Endometrial microvascular endothelial cells (primary cell): Measurements from ENCODE around the gene JCAD. TPM values are rescaled to one million over a fixed set of nuclear protein-coding genes. Genes with fewer than 3 reads are reported as not detected.
"Not testable (repeated sequence)": the region's sequence is repeated elsewhere in the genome, so short reads cannot be mapped to it uniquely, and the experiment has no call there.

Experiments
- in situ Hi-C: cut with HindIII; loops from 2 replicates; pipeline ENCODE4 v1.10.0; 2017; ENCODE audit warnings: low sequenced_read_pairs, low pct_unique_long_range_greater_than_20kb; ENCODE audit errors: inconsistent ontology term
- total RNA-seq: library from RNA; depleted of rRNA; stranded (reverse); fragments of >200 nt; gene quantifications from one replicate; pipeline ENCODE4 v1.2.3, GENCODE V29; 2015; ENCODE audit errors: inconsistent ontology term

Gene JCAD
- total RNA-seq, 1 donor from 2014 or later = 31.8 TPM

DNA sequence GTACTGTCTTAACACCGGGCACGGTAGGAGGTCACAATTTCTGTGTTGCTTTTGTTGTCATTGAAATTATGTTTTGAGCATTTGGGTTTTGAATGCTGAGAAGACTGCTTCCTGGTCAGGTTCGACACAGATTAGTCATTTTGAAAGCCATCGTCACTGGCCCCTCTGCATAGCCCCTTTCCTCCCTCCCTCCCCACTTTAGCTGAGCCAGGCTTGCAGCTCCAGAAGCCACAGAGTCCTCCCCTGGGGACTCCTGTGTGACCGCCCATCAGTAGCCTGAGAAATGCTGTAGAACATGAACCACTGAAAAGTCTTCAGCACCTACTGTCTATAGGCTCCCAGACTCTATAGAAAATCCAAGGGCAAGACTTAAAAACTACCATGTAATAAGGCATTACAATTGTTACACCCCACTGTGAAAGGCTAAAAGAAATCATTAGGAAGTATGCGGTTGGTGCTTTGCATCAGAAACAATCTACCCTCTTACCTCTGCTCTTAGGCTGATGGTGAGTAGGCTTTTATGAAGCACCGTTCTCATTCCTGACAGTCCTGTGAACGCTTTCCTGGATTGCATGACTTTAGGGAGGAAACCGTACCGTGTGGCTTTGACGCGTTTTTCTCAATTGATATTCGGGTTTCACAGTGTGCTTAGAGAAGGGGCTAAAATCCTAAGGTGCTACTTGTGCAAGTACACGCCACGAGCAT is 24.8 kb downstream of the JCAD start:
- in situ Hi-C loops = no loop called here

DNA sequence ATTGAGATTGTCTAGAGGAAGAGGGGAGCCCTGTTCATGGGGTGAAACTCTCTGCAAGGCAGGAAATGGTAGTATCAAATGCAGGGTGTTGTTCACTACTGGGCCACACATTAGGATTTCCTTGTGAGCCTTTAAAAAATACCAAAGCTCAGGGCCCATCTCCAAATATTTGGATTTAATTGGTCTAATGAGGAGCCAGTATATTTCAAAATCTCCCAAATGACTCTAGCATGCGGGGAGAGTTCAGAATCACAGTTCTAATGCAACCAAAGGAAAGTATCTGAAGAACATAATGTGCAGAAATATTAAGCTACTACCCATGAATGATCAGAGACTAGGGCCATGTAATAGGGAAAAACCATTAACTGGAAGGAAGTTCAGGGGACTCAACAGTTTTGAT is 27.3 kb downstream of the JCAD start:
- in situ Hi-C loops = no loop called here

DNA sequence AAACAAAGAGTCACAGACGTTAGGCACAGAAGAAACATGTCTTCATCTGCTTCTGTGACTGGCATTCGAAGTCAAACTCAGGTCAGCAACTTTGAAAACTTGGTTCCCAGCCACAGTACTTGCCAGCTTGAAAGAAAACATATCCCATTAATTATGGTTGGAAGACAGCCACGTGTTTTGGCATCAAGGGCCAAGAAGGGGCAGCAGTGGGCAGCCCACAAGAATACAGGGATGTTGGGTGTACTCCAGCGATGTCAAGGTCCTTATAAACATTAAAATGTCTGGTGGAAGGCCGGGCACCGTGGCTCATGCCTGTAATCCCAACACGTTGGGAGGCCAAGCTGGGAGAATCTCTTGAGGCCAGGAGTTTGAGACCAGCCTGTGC is 29.5 kb downstream of the JCAD start:
- in situ Hi-C loops = no loop called here

- in situ Hi-C loops = no loop called here
Measured at GRCh38 chr10:30029164-30029871, 30.1 kb downstream of the JCAD start.

GRCh38 chr10:30028738-30029030 is 30.7 kb downstream of the JCAD start:
- in situ Hi-C loops = no loop called here

- in situ Hi-C loops = no loop called here
Measured at GRCh38 chr10:30028006-30028737, 31.2 kb downstream of the JCAD start.

DNA sequence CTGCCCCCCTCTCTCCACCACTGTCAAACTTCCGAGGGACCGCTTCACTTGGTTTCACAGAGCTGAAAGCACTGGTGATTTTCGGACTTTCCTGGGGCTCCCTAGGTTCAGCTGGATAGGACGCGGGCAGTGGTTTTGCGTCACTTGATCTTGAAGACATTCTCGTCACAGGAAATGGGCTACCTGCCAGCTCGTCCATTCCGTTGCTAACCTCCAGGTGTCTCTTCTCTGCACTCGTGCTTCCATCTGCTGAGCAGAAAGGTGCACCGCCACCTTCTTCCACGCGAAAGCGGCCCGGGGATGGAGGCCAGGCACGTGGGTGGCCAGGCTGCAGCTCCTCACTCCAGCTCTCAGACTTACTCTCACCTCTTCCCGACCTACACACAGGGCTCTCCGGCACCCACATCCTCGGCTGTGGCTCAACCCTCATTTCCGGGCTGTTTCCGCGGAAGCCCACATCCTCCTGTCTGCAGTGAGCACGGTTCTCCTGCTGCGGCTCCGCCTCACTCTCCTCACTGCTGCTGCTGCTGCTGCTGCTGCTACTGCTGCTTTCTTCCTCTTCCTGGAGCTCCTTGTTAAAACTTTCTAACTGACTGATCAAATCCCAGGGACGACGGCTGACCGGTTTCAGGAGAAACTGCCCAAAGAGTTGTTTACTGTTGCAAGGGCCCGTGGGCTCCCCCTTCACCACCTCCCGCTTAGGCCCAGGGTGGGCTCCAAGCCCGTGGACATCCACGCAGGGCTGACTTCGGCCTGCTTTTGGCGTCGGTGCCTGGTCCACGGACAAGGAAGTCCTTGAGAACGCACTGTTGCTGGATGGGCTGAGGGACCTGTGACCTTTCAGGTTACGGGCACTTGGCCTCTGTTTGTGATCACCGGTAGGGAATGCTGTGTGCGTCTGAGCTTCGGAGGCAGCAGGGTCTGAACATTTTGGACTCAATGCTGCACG is 32.1 kb downstream of the JCAD start:
- in situ Hi-C loops = no loop called here

- in situ Hi-C loops = no loop called here
Measured at GRCh38 chr10:30026578-30026977, 32.8 kb downstream of the JCAD start.

DNA sequence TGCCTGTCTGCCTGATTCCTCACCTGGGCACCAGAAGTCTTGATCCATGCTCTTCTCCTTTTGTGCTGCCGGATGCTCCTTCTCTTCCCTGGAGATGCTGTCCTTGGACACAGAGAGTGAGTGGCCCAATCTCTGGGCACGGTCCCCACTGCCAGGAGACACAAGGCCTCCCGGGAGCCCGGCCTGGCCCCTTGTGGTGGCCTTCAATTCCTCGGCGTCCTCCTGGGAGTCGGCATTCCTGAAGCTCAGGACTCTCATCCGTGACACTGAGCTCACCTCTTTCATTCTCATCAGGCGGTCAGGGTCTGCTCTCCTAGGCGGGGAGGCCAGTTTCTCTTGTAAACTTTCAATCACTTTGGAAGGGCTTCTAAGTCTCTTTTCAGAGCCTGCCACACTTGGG is 33.3 kb downstream of the JCAD start:
- in situ Hi-C loops = no loop called here

DNA sequence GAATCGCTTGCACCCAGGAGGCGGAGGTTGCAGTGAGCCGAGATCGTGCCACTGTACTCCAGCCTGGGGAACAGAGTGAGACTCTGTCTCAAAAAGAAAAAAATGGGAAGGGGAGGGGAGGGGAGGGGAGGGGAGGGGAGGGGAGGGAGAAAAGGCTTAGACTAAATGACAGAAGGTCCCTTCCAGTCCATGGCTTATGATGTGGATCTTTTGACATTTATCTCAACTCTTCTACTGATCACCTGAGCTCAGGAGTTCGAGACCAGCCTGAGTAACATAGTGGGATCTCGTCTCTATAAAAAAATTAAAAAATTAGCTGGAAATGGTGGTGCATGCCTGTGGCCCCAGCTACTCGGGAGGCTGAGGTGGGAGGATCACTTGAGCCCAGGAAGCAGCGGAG is 34.0 kb downstream of the JCAD start:
- in situ Hi-C loops = not testable (repeated sequence)

- in situ Hi-C loops = no loop called here
Measured at GRCh38 chr10:30022590-30022989, 36.8 kb downstream of the JCAD start.

GRCh38 chr10:30019468-30019867 is 39.9 kb downstream of the JCAD start:
- in situ Hi-C loops = no loop called here

- in situ Hi-C loops = no loop called here
Measured at GRCh38 chr10:30018496-30018895, 40.9 kb downstream of the JCAD start.

DNA sequence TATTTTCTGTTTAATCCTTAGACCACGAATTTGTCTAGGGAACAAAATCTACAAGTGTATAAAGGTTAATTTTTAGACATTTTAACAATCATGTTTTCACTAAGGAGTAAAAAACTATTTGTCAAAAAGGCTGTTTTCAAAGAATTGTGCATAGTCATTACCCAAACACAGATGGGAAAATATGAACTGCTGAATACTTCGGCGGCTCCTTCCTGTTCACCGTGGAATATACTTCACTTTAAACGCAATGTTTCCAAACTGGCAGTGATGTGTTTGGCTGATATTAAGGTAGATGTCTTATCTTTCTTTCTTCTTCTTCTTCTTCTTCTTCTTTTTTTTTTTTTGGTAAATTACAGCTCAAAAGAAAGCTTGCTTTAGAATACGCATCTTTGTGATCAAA is 41.4 kb downstream of the JCAD start:
- in situ Hi-C loops = no loop called here

- in situ Hi-C loops = no loop called here
Measured at GRCh38 chr10:30017556-30017955, 41.8 kb downstream of the JCAD start.

- in situ Hi-C loops = no loop called here
Measured at GRCh38 chr10:30014511-30014910, 44.9 kb downstream of the JCAD start.

- in situ Hi-C loops = no loop called here
Measured at GRCh38 chr10:30013757-30014156, 45.6 kb downstream of the JCAD start.

- in situ Hi-C loops = no loop called here
Measured at GRCh38 chr10:30011956-30012647, 47.3 kb downstream of the JCAD start.

DNA sequence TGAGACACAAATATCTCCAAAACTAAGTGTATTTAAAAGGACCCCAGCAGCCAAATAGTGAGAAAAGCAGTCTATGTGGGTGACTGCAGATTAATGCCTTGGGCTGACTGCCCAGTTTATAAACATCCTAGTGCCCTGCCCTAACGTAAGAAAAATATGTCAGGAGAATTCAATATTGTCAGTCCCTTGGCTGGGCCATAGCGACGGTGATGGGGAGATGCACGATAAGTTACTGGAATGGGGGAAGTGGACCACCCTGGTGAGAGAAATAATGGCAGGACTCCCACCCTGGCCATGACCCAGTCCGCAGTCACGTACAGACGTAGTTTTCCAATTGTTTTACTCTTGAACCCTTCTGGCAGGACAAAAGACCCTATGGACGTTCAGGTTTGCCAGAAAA is 48.0 kb downstream of the JCAD start:
- in situ Hi-C loops = no loop called here
